Stomach smooth muscle (tissue), 2 donors: Measurements from ENCODE around the gene HIF1A.
A peak's percentile ranks its signal among the peaks of the same experiment; 100 is the strongest.
"Not testable (repeated sequence)": the region's sequence is repeated elsewhere in the genome, so short reads cannot be mapped to it uniquely, and the experiment has no call there.

Source experiments
- H3K27ac ChIP-seq: one replicate; pipeline ENCODE4 v1.7.0; 2013; ENCODE audit warnings: mild to moderate bottlenecking, low read length, inconsistent platforms
- H3K27me3 ChIP-seq, 2 donors: one replicate each; pipeline ENCODE4 v1.7.0; 2013; ENCODE audit warnings: low read length in 2 of 2; ENCODE audit not compliant: insufficient read depth in 2 of 2, control insufficient read depth in 1 of 2
- H3K36me3 ChIP-seq, 2 donors: one replicate each; pipeline ENCODE4 v1.7.0; 2013; ENCODE audit warnings: low read length in 2 of 2; ENCODE audit not compliant: control insufficient read depth in 2 of 2, insufficient read depth in 2 of 2
- H3K4me1 ChIP-seq: one replicate; pipeline ENCODE4 v1.7.0; 2013; ENCODE audit warnings: low read length; ENCODE audit not compliant: control insufficient read depth, insufficient read depth
- H3K4me3 ChIP-seq, 2 donors: one replicate each; pipeline ENCODE4 v1.7.0; 2013; ENCODE audit warnings: low read length in 2 of 2
- H3K9ac ChIP-seq, 2 donors: one replicate each; pipeline ENCODE4 v1.7.0; 2013; ENCODE audit warnings: low read length in 2 of 2, mild to moderate bottlenecking in 1 of 2
- H3K9me3 ChIP-seq, 2 donors: one replicate each; pipeline ENCODE4 v1.7.0; 2013; ENCODE audit warnings: low read length in 2 of 2; ENCODE audit not compliant: control insufficient read depth in 2 of 2
- donor health status: healthy.
- donor health status: Pancreatic carcinoma.

HIF1A gene

DNA sequence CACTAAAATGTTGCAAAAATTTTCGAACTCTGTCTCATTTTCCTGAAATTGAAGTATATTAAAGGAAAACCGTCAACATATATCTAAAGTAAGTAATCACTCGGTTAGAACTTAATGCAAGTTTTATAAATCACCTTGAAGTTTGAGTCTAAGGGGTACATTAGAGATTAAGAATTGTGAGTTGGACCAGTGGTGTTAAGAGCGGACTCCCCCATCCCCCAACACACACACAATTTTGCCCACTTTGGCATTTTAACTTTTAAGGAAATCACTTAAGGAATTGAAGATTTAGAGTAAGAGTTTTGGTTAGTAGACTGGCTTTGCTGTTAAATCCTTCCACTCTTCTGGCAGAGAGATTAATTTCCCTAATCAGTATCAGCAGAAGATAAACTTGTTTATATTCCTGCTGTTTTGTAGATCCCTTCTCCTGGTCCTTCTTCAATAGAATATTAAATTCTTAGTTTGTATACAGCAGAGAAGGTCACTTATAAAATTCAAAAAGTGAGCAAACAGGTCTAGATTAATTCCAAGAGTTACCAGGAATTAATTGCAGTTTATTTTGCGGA lies 1.5 kb downstream of the HIF1A start:
- Histone ChIP-seq H3K27me3 (no peaks in the 10 kb centered on the region), H3K9me3 (no peaks in the 10 kb centered on the region), H3K9ac (peak overlapping the region in 1 of 2 donors; percentile 88), H3K27ac (no peak overlapping the region), H3K36me3 (no peaks in the 10 kb centered on the region), H3K4me1 (peaks cover 3% of the 10 kb centered on the region), H3K4me3 (peak overlapping the region; percentile 88 to 94)

DNA sequence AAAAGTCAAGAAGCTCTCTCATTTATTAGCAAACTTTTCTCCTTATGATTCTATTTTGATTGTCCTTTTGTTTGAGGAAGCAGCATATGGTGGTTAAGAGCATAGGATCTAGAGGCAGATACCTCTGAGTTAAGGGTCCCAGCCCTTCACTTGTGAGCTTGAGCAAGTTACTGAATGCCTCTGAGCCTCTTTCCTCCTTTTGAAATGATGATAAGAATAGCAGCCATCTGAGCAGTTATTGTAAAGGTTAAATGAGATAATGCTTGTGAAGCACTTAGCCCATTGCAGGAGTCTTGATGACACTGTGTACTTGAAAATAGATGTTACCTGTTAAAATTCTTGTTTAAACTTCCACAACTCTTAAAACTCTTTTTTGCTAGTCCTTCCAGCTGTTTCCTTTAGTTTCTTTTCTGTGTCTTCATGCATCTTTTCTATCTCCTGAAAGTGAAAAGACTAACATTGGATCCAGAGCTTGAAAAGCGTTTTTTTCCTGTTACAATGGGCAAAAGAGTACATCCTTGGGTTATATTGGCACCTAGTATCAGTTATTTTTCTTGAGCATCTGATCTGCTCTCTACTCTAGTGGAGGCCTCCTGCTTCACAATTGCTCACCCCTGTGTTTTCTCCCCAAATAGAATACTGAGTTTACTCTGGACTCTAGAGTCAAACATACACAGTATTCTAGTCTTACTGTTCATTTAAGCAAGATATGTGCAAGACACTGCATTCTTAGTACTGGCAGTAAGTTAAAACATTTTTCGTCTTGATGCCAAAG lies 3.1 kb downstream of the HIF1A start:
- Histone ChIP-seq H3K4me1 (peaks cover 3% of the 10 kb centered on the region), H3K9me3 (no peaks in the 10 kb centered on the region), H3K36me3 (no peaks in the 10 kb centered on the region), H3K9ac (peak overlapping the region in 1 of 2 donors; percentile 6), H3K27ac (no peak overlapping the region), H3K4me3 (peak overlapping the region in 1 of 2 donors; percentile 24), H3K27me3 (no peaks in the 10 kb centered on the region)

DNA sequence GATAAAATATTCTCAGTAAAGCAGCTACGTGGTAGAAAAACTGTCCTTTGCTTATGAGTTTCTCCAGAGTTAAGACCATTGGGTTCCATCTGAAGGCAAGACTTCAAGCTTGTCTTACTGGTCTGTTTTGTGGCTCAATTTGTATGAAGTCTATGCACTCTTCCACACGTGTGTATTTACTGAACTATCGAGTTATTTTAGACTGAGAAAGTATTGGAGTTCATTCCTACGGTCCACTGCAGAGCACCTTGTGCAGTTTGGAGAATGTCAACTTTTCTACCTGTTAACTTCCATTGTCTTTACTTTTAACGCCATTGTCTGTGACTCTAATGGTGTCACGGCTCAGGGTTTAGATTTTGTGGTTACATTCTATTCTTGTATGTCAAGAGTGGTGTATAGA lies 3.7 kb downstream of the HIF1A start:
- Histone ChIP-seq H3K27me3 (no peaks in the 10 kb centered on the region), H3K27ac (no peak overlapping the region), H3K9me3 (no peaks in the 10 kb centered on the region), H3K9ac (no peak overlapping the region), H3K36me3 (no peaks in the 10 kb centered on the region), H3K4me1 (peaks cover 3% of the 10 kb centered on the region), H3K4me3 (peak overlapping the region in 1 of 2 donors; percentile 35)

DNA sequence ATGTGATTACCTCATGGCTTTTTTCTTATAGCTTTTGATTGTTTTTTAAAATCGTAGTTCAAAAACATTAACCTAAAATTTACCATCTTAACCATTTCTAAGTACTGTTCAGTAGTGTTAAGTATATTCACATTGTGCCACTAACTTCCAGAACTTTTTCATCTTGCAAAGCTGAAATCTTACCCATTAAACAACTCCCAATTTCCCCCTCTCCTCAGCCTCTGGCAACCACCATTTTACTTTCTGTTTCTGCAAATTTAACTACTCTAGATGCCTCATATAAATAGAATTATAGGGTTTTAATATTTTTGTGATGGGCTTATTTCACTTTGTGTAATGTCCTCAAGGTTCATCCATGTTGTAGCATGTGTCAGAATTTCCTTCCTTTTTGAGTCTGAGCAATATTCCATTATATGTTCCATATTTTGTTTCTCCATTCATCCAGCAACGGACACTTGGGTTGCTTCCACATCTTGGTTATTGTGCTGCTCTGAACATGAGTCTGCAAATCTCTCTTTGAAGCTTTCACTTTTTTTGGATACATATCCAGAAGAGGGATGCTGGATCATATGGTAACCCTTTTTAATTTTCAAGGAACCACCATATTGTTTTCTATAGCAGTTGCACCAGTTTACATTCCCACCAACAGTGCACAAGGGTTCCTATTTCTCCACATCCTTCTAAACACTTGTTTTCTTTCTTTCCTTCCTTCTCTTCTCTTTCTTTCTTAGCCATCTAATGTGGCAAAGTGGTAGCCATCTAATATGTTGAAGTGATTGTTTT lies 5.0 kb downstream of the HIF1A start:
- H3K9ac ChIP-seq = no peak overlapping the region
- no peaks in the 10 kb centered on the region for H3K9me3 ChIP-seq
- no peaks in the 10 kb centered on the region for H3K27me3 ChIP-seq
- H3K27ac ChIP-seq = no peak overlapping the region
- peaks cover 3% of the 10 kb centered on the region for H3K4me1 ChIP-seq
- no peaks in the 10 kb centered on the region for H3K36me3 ChIP-seq
- H3K4me3 ChIP-seq = no peak overlapping the region

DNA sequence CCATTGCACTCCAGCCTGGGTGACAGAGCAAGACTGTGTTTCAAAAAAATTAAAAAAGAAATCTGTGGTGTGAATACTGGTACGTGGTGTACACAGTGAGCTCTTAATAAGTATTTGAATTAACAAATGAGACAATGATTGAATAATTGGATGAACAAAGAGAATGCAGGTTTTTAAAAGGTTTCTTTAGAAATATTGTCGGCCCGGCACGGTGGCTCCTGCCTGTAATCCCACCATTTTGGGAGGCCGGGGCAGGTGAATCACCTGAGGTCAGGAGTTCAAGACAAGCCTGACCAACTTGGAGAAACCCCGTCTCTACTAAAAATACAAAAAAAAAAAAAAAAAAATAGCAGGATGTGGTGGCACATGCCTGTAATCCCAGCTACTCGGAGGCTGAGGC lies 6.6 kb downstream of the HIF1A start:
- Histone ChIP-seq H3K9ac (no peak overlapping the region), H3K36me3 (no peaks in the 10 kb centered on the region), H3K4me3 (no peak overlapping the region), H3K9me3 (no peaks in the 10 kb centered on the region), H3K27me3 (no peaks in the 10 kb centered on the region), H3K4me1 (peaks cover 3% of the 10 kb centered on the region), H3K27ac (no peak overlapping the region)

DNA sequence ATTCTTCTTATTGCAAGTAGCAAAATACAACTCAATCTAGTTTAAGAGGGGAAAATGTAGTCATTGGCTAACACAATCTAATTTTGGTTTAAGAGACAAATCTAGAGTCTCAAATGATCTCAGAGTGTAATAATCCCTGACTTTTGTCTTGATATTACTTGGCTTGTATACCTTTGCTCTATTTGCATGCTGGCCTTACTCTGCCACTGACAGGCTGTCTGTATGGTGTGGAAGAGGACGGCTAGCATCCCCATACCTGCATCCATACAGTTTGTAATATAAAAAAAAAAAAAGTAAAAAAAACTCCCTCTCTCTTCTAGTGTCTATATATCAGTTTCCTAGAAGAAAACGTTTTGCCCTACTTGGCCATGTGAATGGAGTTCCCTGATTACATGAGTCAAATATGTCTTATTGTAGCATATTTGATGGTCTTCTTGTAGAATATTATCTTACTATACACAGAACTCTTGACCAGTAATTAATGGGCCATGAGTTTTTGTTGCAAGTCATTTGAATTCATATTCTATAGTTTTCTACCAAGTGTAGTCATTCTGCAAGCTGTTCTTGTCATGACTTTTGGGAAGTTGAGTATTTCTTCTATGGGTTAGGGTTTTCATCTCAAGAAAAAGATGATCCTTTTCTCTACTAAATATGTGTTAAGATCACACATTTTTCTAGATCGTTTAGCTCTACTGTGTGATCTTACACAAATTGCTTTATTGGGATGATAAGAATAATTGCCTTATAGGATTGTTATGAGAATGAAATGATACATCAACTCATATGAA lies 8.2 kb downstream of the HIF1A start:
- Histone ChIP-seq H3K27me3 (no peaks in the 10 kb centered on the region), H3K36me3 (no peaks in the 10 kb centered on the region), H3K27ac (no peak overlapping the region), H3K9ac (no peak overlapping the region), H3K4me3 (no peak overlapping the region), H3K9me3 (no peaks in the 10 kb centered on the region), H3K4me1 (peaks cover 3% of the 10 kb centered on the region)

DNA sequence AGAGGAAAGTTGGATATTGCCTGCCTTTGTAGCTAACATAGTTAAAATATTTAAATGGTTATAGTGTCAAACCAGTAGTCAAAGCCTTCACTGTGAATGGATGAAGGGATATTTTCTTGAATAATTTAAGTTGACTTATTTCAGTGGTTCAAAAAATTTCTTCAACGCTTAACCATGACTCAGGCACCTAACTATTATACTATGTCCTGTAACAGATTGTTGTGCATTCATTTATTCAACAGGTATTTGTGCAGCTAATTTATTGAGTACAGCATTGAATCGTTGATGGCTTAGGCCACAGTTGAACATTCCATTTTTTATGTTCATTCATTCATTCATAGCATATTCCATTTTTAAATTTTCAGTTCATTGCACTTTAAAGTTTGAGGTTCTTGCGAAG lies 9.2 kb downstream of the HIF1A start:
- Histone ChIP-seq H3K36me3 (no peaks in the 10 kb centered on the region), H3K27me3 (no peaks in the 10 kb centered on the region), H3K4me3 (no peak overlapping the region), H3K4me1 (no peaks in the 10 kb centered on the region), H3K9ac (no peak overlapping the region), H3K9me3 (no peaks in the 10 kb centered on the region), H3K27ac (no peak overlapping the region)

DNA sequence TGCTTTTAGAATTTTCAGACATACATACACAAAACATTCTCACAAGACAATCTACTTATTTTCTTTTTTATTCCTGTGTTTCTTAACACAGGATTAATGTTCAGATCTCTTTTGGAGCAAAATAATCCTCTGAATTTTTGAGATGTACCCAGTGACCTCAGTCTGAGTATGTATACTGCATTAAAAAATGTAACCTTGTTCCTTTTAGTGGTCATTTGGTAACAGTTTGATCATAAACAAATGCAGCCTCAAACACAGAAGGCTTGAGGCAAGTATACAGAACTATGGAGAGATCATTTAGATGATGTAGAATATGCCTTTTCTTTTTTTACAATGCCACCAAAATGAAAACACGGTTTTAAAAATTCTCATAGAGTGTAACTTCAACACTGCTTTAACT lies 9.7 kb downstream of the HIF1A start:
- Histone ChIP-seq H3K27ac (no peak overlapping the region), H3K9me3 (no peaks in the 10 kb centered on the region), H3K4me3 (no peak overlapping the region), H3K9ac (no peak overlapping the region), H3K4me1 (no peaks in the 10 kb centered on the region), H3K27me3 (no peaks in the 10 kb centered on the region), H3K36me3 (no peaks in the 10 kb centered on the region)

DNA sequence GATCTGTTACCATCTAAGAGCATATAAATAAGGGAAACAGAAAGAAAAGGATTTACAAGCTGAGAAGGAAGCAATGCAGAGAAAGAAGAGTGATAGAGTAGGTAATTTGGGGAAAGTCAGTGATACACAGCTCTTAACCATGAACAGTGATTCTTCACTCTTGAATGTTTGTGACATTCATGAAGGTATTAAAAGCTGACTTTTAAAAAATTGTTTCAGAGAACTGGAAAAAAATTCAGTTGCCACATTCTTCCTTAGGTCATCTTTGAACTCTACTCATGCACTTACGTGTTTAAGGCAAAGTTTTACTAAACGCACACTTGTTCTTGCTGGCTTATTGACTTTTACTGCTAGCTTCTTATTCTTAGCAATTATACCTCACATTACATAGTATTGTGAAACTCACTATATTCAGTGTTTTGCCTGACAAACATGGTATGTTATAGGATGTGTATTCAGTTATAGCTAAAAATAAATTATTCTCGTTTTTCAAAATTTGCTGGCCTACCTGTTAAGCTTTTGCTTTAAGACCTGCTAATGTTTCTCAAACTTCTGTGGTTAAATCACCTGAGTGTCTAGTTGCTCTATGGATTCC lies 10.9 kb downstream of the HIF1A start:
- Histone ChIP-seq H3K9ac (no peak overlapping the region), H3K9me3 (no peaks in the 10 kb centered on the region), H3K27me3 (no peaks in the 10 kb centered on the region), H3K4me1 (no peaks in the 10 kb centered on the region), H3K36me3 (no peaks in the 10 kb centered on the region), H3K27ac (no peak overlapping the region), H3K4me3 (no peak overlapping the region)

DNA sequence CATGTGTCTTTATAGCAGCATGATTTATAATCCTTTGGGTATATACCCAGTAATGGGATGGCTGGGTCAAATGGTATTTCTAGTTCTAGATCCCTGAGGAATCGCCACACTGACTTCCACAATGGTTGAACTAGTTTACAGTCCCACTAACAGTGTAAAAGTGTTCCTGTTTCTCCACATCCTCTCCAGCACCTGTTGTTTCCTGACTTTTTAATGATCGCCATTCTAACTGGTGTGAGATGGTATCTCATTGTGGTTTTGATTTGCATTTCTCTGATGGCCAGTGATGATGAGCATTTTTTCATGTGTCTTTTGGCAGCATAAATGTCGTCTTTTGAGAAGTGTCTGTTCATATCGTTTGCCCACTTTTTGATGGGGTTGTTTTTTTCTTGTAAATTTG lies 12.5 kb downstream of the HIF1A start:
- H3K9ac ChIP-seq, H3K9me3 ChIP-seq, H3K36me3 ChIP-seq, H3K4me1 ChIP-seq, H3K27ac ChIP-seq, H3K27me3 ChIP-seq, H3K4me3 ChIP-seq: not testable (repeated sequence)
